OCI-LY7 (cell line): Measurements from ENCODE around the gene LMAN2L.

Source experiments
- EZH2phosphoT487 ChIP-seq: fragments of 200-600 bp; sonication (generic); IDR thresholded peaks from 2 replicates; pipeline ENCODE4 v1.6.1; 2018; ENCODE audit warnings: low read depth, borderline replicate concordance, mild to moderate bottlenecking, mixed run types, antibody characterized with exemption, low read length, moderate library complexity, mixed read lengths
- TF ChIP-seq, protein P1 (sequence below): fragments of 200-600 bp; sonication (generic); conservative IDR thresholded peaks from 2 replicates; pipeline ENCODE4 v1.5.1; 2014; ENCODE audit warnings: mild to moderate bottlenecking, antibody characterized with exemption, low read length, moderate library complexity, mixed read lengths

DNA sequence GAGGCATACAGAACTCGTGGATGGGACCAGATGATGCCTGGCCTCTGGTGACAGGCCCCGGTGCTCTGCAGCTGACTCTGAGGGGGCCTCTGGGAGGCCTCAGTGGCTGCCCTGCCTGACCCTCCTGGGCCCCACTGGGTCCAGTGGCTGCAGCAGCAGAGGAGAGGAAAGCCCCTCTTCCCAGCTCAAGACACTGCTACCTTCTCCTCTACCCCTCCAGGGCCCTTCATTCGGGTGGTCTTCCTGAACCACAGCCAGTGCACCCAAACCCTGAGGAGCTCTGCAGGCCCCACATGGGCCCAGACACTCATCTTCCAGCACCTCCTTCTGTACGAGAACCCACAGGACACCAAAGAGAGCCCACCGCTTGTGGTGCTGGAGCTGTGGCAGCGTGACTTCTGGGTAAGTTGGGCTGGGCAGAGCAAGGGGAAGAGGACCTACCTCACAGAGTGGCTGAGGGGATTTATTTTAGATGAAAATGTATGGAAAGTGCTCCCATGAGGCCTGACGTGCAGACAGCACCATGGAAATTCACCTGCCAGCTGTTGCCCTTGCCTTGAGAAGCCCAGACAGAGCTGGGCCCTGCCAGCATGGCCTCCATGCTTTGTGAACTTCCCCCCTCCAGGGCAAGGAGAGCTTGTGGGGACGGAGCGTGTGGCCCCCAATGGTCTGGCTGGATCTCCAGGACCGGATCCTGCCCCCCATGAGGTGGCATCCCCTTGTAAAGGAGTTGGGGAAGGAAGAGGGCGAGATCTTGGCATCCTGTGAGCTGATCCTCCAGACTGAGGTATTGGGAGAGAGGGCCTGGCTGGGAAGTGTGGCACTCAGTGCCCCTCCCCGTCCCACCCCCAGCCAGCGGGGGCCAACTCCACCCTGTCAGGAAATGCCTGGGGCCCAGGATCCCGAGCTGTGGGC lies 46.3 kb downstream of the LMAN2L start:
- TF ChIP-seq, protein P1, sequence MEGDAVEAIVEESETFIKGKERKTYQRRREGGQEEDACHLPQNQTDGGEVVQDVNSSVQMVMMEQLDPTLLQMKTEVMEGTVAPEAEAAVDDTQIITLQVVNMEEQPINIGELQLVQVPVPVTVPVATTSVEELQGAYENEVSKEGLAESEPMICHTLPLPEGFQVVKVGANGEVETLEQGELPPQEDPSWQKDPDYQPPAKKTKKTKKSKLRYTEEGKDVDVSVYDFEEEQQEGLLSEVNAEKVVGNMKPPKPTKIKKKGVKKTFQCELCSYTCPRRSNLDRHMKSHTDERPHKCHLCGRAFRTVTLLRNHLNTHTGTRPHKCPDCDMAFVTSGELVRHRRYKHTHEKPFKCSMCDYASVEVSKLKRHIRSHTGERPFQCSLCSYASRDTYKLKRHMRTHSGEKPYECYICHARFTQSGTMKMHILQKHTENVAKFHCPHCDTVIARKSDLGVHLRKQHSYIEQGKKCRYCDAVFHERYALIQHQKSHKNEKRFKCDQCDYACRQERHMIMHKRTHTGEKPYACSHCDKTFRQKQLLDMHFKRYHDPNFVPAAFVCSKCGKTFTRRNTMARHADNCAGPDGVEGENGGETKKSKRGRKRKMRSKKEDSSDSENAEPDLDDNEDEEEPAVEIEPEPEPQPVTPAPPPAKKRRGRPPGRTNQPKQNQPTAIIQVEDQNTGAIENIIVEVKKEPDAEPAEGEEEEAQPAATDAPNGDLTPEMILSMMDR = no peak
- no peak for TF ChIP-seq EZH2phosphoT487
